Skeletal muscle cell (primary cell): Measurements from ENCODE around the gene HPD.
"Not testable (repeated sequence)": the region's sequence is repeated elsewhere in the genome, so short reads cannot be mapped to it uniquely, and the experiment has no call there.

Experiments used
- DNase-seq: peaks from one replicate; pipeline ENCODE4 v3.0.0-alpha.2; 2010; ENCODE audit warnings: low read depth
- H3K4me3 ChIP-seq: 2 replicates; pipeline ENCODE4 v1.5.1; 2011; ENCODE audit warnings: low read depth, mild to moderate bottlenecking, control low read depth, low read length, moderate library complexity

HPD gene

GRCh38 chr12:121871467-121871866, 12.8 kb upstream of the HPD start:
- no peak overlapping the region for H3K4me3 ChIP-seq
- no peak for DNase-seq

- not testable (repeated sequence) for H3K4me3 ChIP-seq, DNase-seq
Observed at GRCh38 chr12:121869229-121869628, 10.6 kb upstream of the HPD start.

- no peak for DNase-seq
Observed at GRCh38 chr12:121866331-121866730, 7.7 kb upstream of the HPD start.

GRCh38 chr12:121861636-121862254, 3.1 kb upstream of the HPD start:
- DNase-seq: no peak
- peak overlapping the region; percentile 35 for H3K4me3 ChIP-seq

More at GRCh38 chr12:121866331-121866730, 7.7 kb upstream of the HPD start:
- no peak overlapping the region for H3K4me3 ChIP-seq

GRCh38 chr12:121860699-121861098, 2.0 kb upstream of the HPD start:
- not testable (repeated sequence) for DNase-seq, H3K4me3 ChIP-seq

GRCh38 chr12:121860257-121860656, 1.6 kb upstream of the HPD start:
- no peak for DNase-seq
- no peak overlapping the region for H3K4me3 ChIP-seq

GRCh38 chr12:121858318-121858661, 369 bp downstream of the HPD start:
- no peak overlapping the region for H3K4me3 ChIP-seq
- no peak for DNase-seq

- DNase-seq: no peak
- H3K4me3 ChIP-seq: no peak overlapping the region
Observed at GRCh38 chr12:121857322-121858246, 1.1 kb downstream of the HPD start.

GRCh38 chr12:121852392-121852791, 6.3 kb downstream of the HPD start:
- not testable (repeated sequence) for H3K4me3 ChIP-seq, DNase-seq

- H3K4me3 ChIP-seq: no peak overlapping the region
- DNase-seq: no peak
Observed at GRCh38 chr12:121849665-121850064, 9.0 kb downstream of the HPD start.

- DNase-seq: no peak
- no peak overlapping the region for H3K4me3 ChIP-seq
Observed at GRCh38 chr12:121849211-121849610, 9.4 kb downstream of the HPD start.

GRCh38 chr12:121845701-121846100, 13.0 kb downstream of the HPD start:
- no peak for DNase-seq
- no peak overlapping the region for H3K4me3 ChIP-seq

- DNase-seq: no peak
- H3K4me3 ChIP-seq: no peak overlapping the region
Observed at GRCh38 chr12:121843236-121843982, 15.2 kb downstream of the HPD start.

GRCh38 chr12:121839993-121840761, 18.5 kb downstream of the HPD start:
- H3K4me3 ChIP-seq: peak overlapping the region; percentile 60
- no peak for DNase-seq

GRCh38 chr12:121839106-121839992, 19.3 kb downstream of the HPD start:
- peak; percentile 90 for DNase-seq
- peak overlapping the region; percentile 60 for H3K4me3 ChIP-seq

GRCh38 chr12:121838126-121838525, 20.5 kb downstream of the HPD start:
- H3K4me3 ChIP-seq: no peak overlapping the region
- no peak for DNase-seq

GRCh38 chr12:121837680-121838079, 21.0 kb downstream of the HPD start:
- DNase-seq: no peak
- H3K4me3 ChIP-seq: no peak overlapping the region

GRCh38 chr12:121831571-121832245, 27.0 kb downstream of the HPD start:
- DNase-seq: no peak
- H3K4me3 ChIP-seq: no peak overlapping the region
